GM21737 (cell line): ENCODE data around the gene TMEM178A.

Experiments
- ATAC-seq: cut with Tn5 transposase; IDR thresholded peaks from one replicate; pipeline ENCODE4 v1.9.1; 2021; ENCODE audit warnings: mild to moderate bottlenecking, moderate library complexity; ENCODE audit not compliant: unreplicated experiment

TMEM178A gene

DNA sequence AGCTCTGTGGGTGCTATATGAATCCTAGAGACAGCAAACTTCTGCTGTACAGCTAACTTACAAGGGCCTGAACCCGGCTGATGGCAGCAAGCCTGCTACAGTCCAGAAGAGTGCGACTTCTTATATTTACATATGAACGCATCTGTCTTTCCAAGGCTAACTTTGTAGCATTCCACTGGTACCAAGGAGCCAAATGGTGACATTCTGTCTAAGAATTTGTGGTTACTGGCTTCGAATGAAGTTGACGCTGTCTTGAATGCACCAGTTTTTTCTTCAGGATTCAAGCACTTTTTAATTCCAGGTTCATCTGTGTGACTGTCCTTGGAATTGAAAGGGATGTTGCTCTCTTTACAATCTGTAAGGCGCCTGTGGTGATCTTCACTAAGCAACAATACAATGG lies 70.9 kb downstream of the TMEM178A start:
- no peak for ATAC-seq

DNA sequence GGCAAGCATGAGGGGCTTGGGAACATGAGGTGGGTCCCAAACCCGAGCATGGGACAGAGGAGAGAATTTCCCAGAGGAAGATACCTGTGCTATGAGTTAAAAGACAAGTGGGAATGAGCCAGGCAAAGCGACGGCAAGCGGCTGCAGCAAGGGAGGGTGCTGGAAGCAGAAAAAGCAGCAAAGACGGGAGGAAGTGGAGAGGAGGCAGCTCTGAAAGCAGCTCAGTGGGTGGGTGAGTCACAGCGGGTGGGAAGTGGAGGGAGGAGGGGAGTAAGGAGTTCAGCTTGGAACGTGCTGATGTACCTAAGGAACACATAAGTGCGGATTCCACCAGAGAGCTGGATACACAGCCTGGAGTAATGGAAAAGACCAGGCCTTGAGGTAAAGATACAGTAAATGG lies 71.9 kb downstream of the TMEM178A start:
- ATAC-seq, result no peak

DNA sequence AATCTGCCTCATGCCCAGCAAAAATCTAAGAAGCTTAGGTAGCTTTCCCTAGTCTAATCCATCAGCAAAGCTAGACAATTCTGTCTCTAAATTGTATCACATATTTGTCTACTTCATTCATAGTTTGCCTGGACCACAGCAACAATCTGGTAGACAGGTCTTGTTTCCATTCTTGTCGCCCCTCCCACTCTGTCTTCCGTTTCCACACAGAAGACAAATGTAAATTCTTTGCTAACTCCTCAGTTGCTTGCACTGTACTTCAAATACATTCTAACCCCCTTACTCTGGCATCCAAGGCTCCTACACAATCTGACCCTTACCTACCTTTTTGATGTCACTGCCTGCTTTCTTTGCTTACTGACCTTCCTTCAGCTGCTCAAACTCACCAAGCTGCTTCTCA lies 73.2 kb downstream of the TMEM178A start:
- ATAC-seq, result no peak

DNA sequence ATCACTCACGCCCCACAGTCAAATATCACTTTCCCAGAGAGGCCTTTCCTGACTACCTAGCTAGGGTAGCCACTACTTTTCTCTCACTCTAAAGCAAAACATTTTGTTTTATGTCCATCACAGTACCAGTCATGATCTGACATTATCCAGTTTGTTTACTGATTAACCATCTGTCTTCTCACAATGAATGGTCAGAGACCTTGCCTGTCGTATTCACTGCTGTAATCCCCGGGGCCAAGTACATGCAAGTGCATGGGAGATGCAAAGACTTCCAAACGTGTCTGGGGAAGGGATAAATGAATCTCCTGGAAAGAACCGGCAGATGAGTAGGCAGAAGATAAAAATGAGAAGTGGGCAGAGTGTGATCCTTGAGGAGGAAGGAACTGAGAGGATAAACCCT lies 73.7 kb downstream of the TMEM178A start:
- ATAC-seq, result no peak

DNA sequence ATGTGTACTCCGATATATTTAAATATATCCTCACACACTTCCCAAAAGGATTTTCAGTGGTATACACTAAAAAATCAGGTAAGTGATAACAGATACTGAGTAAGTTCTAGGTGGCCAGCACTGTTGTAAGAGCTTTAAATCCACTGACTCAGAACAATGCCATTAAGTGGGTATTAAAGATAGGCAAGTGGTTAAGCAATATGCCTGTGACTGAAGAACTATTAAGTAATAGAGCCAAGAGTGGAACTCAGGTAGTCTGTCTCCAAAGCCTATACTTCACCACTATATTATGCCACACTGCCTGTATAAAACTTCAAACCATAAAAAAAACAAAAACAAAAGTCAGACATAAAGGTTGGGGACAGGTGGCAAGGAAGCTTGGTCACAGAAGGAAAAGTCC lies 76.2 kb downstream of the TMEM178A start:
- no peak for ATAC-seq

DNA sequence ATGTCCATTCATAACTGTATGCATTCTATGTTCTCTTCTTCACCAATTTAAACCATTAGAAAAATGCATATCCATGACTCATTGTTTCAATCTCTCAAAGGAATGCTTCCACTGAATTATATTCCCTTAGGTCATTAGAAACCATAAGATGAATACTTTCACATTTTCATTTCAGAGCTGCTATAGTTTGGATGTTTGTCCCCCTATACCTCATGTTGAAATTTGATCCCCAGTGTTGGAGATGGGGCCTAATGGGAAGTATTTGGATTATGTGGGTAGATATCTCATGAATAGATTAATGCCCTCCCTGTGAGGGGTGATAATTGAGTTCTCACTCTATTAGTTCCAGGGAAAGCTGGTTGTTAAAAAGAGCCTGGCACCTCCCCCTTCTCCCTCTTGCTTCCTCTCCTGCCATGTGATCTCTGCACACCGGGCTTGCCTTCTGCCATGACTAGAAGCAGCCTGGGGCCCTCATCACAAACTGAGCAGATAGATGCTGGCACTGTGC lies 77.6 kb downstream of the TMEM178A start:
- ATAC-seq, result no peak

DNA sequence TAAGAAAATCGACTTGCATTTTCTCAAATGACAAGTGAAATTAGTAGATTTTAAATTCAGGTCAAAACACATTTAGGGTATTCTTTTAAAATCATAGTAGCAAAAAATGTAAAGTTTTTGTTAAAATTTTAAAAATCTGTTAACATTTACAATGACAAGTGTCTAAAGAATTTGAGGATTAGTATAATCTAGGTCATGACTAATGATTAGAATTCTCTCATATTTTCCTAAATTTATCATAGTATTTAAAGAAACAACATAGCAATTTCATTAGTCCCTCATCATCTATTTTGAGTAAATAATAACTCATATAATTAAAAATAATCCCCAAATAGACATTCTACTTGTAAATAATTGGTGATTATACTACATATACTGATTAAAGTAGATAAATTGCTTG lies 89.7 kb downstream of the TMEM178A start:
- ATAC-seq, result no peak

DNA sequence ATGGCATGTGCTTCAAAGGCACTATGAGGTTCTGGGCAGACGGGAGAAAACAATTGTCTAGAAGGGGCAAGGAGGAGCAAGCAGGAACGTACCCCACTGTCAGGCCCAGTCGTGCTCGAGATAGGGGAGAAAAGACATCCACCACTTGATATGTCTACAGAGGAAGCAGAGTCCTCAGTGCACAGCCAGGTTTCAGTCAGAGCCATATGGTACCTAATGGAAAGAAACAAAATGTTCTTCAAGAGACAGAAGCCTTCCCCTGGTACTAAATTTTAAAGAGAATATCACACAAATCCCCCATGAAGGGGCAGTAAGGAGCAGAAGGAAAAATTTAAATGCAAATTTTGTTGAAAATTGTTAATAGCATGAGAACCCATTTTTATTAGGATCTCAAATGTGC lies 91.4 kb downstream of the TMEM178A start:
- ATAC-seq, result no peak

DNA sequence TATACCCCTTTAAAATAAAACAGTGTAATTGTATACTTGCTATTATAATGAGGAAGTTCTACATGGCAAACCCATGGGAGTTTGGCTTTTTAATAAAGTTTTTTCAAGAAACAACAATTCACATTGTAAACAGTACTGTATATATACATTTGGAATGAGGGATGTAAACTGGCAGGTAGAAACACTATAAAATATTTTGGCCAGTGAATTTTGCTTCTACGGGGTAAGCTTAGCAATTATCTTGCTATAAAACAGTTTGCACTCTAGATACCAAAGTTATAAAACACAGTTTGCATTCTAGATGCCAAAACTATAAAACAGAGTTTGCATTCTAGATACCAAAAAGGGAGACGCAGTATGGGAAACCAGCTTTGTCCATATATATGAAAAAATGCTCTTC lies 96.7 kb downstream of the TMEM178A start:
- no peak for ATAC-seq
